Cortex of kidney (tissue), 1 donor: Measurements from ENCODE around the gene PTGR2.
"Not testable (repeated sequence)": the region's sequence is repeated elsewhere in the genome, so short reads cannot be mapped to it uniquely, and the experiment has no call there.

Source experiments
- DNase-seq: peaks from one replicate; lab custom pipeline; 2025; lab: John Stamatoyannopoulos, UW

Gene PTGR2

GRCh38 chr14:73851567-73852382 is at the start of gene PTGR2:
Gene PTGR2, plus strand, starts transcription at chr14:73851831. Its CDS starts 7,032 bp downstream, at chr14:73858863.
- DNase-seq, result peak; percentile 57

DNA sequence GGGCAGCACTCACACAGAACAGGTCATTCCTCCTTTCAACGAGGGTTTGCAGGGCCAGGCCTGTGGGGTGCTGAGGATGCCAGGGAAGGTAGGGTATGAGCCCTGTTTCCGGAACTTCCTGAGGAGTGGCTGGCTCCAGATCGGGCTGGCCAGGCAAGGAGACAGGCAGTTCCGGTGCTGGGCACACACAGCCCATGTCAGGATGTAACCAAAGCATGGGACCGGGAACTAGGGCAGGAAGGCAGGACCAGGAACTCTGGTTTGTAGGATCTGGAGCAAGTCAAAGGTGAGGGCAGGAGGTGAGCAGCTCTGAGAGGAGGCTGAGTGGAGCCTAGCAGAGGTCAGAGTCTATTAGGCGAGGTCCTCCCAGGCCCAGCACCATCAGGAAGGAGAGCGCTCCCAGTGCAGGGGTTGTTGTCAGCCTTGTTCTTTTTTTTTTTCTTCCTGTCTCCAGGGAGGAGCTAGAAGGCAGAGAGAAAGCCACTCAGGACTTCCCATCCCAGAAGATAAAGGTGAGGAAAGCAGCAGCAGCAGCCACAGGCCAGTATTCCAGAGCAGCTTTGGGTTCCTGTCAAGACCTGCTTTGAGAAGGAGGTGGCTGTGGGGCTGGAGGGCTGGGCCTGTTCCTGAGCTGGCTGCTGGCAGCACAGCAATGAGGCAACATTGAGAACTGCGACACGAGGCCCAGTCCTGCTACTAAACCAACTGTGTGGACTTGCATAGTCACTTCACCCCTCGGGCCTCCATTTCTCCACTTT is 49.0 kb upstream of the PTGR2 start:
- no peak for DNase-seq

DNA sequence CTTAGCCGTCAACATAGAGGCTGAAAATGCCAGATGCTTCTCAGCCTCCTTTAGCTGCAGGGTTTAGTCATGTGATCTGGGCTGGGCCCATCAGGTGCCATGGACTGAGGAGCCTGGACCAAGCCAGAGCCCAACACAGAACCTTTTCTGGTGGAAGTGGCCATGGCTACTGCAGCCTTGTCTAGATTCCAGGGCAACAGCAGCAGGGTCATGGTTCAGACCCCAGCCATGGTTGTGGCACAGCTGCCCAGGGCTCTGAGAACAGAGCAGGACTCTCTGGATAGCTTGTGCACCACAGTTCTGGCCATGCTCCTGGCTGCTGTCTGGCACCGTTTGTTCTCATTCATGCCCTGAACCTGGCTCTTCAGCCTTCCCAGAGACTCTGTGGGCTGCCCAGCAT is 47.0 kb upstream of the PTGR2 start:
- DNase-seq, result no peak

DNA sequence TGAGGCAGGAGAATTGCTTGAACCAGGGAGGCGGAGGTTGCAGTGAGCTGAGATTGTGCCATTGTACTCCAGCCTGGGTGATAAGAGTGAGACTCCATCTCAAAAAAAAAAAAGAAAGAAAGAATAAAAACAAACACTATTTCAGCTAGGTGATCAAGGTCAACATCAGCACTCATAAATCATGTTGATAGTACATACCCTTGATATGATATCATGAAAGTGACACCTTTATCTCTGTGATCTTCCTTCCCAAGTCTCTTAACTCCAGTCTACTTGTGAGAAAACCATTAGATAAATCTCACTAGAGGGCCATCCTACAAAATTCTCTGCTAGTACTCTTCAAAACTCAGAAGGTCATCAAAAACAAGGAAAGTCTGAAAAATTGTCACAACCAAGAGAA is 44.2 kb upstream of the PTGR2 start:
- DNase-seq, result no peak

GRCh38 chr14:73809391-73809790 is 42.2 kb upstream of the PTGR2 start:
- DNase-seq, result no peak

- DNase-seq, result no peak
These were observed 41.0 kb upstream of the PTGR2 start for GRCh38 chr14:73810478-73811163.

- no peak for DNase-seq
These were observed 40.5 kb upstream of the PTGR2 start for GRCh38 chr14:73811164-73811503.

DNA sequence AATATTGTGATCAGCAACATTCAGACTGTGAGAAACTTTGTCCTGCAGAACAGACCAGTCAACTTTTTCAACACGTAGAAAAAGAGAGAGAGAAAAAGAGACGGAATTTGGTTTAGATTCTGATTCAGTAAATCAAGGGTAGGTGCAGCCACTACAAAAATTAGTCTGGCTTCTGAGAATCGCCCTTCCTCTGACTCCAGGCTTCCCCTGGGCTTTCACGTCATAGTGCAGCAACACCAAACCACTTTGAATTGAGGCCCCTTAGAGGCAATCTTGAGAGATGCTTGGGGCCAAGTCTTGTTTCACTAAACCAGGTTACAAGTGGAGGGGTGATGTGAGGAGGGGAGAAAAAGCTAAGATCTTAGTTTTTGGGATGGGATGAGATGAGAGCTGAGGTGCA is 37.5 kb upstream of the PTGR2 start:
- DNase-seq, result no peak

DNA sequence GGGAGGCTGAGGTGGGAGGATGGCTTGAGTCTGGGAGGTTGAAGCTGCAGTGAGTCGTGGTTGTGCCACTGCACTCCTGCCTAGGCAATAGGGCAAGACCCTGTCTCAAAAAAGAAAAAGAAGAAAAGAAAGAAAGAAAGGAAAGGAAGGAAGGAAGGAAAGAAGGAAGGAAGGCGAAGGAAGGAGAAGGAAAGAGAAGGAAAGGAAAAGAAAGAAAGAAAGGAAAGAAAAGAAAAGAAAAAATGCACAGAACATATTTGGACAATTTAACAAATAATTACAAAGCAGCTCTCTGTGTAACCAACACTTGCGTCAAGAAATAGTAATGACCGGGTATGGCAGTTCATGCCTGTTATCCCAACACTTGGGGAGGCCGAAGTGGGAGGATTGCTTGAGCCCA is 35.8 kb upstream of the PTGR2 start:
- no peak for DNase-seq

DNA sequence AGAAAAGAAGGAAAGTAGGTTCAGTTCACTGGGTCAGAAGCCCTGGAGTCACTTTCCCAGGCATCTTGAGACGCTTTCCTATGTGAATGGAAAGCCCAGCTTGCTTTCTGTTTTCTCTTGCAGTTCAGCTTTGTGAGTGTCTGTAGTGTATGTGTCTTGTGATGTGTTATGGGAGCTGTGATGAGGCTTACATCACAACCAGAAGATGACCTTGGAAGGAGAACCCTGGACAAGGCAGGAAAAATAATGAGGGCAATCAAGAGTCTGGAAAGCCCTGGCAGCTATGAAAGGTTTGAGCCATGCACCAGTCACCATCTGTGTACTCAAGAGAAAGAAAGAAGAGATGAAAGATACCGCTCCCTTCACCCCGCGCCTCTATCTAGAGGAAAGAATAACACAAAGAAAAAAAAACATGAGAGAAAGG is 35.2 kb upstream of the PTGR2 start:
- DNase-seq, result no peak

DNA sequence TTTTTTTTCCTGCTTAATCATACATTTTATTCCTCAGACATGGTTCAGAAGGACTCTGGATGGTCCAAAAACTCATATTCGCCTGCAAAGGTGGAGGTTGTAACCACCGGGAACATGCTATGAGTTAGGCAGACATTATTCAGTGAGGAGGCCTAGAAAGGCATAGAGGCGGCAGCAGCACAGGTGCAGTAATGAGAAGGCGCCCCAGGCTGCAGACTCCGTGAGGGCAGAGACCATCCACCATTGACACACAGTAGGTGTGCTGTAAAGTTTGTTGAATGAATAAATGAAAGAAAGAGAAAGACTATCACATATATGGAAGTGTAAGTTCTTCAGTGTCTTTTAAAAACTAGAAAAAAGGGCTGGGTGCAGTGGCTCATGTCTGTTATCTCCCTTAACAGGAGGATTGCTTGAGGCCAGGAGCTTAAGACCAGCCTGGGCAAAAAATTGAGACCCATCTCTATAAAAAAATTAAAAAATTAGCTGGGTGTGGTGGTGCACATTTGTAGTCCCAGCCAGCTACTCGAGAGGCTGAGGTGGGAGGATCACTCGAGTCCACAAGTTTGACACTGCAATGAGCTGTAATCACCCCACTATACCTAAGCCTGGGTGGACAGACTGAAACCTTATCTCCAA is 34.5 kb upstream of the PTGR2 start:
- DNase-seq, result no peak

GRCh38 chr14:73818821-73819220 is 32.8 kb upstream of the PTGR2 start:
- no peak for DNase-seq

- DNase-seq, result no peak
These were observed 31.0 kb upstream of the PTGR2 start for GRCh38 chr14:73820631-73821030.

GRCh38 chr14:73823339-73823885 is 28.2 kb upstream of the PTGR2 start:
- DNase-seq, result no peak

- DNase-seq, result no peak
These were observed 27.5 kb upstream of the PTGR2 start for GRCh38 chr14:73824127-73824526.

- no peak for DNase-seq
These were observed 27.1 kb upstream of the PTGR2 start for GRCh38 chr14:73824536-73824935.

GRCh38 chr14:73825551-73826188 is 26.0 kb upstream of the PTGR2 start:
- DNase-seq, result no peak

GRCh38 chr14:73827190-73827589 is 24.4 kb upstream of the PTGR2 start:
- DNase-seq, result not testable (repeated sequence)

- no peak for DNase-seq
These were observed 22.6 kb upstream of the PTGR2 start for GRCh38 chr14:73829071-73829470.

GRCh38 chr14:73829526-73830431 is 21.9 kb upstream of the PTGR2 start:
- DNase-seq, result no peak
